ENCODE data around the gene PCSK6.

The PCSK6 gene

DNA sequence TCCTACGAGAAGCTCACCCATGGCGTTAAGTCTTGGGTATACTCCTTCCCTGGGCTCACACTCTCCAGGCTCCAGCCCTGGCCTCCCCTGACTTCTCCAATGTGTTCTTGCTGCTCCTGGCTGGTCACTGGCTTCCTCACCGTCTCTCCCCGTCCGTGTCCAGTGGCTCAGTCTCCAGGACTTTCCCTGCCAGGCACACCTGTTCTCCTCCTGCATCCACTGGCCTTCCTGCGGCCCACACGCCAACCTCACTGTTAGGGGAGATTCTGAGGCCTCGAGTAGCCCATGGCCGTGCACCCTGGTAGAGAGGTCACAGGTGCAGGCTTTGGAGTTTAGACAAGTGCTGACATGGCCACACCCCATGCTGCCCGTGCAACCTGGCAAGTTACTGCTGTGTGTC is 102.5 kb downstream of the PCSK6 start:
- no peak overlapping the region for H3K4me3 ChIP-seq (ENCODE audit: low read depth, low read length)
- no peak for TF ChIP-seq CTCF (IDR thresholded peaks at IDR 0.05; ENCODE audit: low read depth, low read length)

GRCh38 chr15:101386006-101386405 is 103.5 kb downstream of the PCSK6 start:
- TF ChIP-seq CTCF (IDR thresholded peaks at IDR 0.05; ENCODE audit: low read depth, low read length): no peak
- no peak overlapping the region for H3K4me3 ChIP-seq (ENCODE audit: low read depth, low read length)

DNA sequence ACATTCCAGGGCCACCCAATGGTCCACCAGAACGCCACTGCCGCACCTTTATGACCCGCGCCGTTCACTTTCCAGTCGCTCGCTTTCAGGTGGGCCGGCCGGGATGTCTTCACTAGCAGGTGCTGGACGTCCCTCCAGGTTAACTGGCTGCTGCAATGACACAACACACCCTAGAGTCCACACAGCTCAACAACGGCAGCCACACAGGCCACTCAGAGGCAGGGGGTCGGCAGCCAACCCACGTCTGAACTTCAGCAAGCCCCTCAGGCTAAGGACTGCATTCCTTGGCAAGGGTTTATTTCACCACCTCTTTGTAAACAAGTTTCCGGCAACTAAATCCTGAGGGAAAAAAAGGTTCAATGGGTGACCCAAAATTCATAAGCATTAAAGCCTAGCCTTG is 105.2 kb downstream of the PCSK6 start:
- TF ChIP-seq CTCF (IDR thresholded peaks at IDR 0.05; ENCODE audit: low read depth, low read length): no peak
- no peak overlapping the region for H3K4me3 ChIP-seq (ENCODE audit: low read depth, low read length)

- no peak overlapping the region for H3K4me3 ChIP-seq (ENCODE audit: low read depth, low read length)
- no peak for TF ChIP-seq CTCF (IDR thresholded peaks at IDR 0.05; ENCODE audit: low read depth, low read length)
Observed at GRCh38 chr15:101382544-101382943, 107.0 kb downstream of the PCSK6 start.

- TF ChIP-seq CTCF (IDR thresholded peaks at IDR 0.05; ENCODE audit: low read depth, low read length): no peak
- H3K4me3 ChIP-seq (ENCODE audit: low read depth, low read length): no peak overlapping the region
Observed at GRCh38 chr15:101381671-101382212, 107.8 kb downstream of the PCSK6 start.

- no peak for TF ChIP-seq CTCF (IDR thresholded peaks at IDR 0.05; ENCODE audit: low read depth, low read length)
- H3K4me3 ChIP-seq (ENCODE audit: low read depth, low read length): no peak overlapping the region
Observed at GRCh38 chr15:101380146-101380545, 109.4 kb downstream of the PCSK6 start.

DNA sequence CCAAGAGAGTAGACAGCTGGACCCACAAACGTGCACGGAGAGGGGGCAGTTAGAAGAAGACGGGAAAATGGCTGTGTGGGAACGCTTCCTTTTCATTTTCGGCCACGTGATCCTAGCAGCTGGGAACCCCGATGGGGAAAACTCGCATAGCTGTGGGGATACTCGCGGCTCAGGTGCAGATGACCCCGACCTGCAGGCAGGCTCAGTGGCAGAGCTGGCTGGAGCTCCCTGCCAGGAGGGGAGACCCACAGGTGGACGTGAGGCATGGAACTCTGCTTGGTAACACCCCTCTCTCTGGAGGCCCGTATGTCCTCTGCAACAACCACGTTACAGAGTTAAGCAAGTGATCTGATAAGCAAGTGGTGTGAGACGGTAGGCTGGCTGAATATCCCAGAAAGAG is 109.9 kb downstream of the PCSK6 start:
- no peak overlapping the region for H3K4me3 ChIP-seq (ENCODE audit: low read depth, low read length)
- TF ChIP-seq CTCF (IDR thresholded peaks at IDR 0.05; ENCODE audit: low read depth, low read length): no peak

Measured in WI38 (cell line).